Muscle of leg (tissue), 16 donors: ENCODE measurements around the gene SAMD14. TPM values are rescaled to one million over a fixed set of nuclear protein-coding genes. Genes with fewer than 3 reads are reported as not detected.

Experiments used
- DNase-seq: peaks from one replicate; pipeline ENCODE4 v3.0.0; 2013
- H3K27ac ChIP-seq: one replicate; pipeline ENCODE4 v1.5.1; 2013; ENCODE audit warnings: mild to moderate bottlenecking, low read length, control low read depth
- H3K27me3 ChIP-seq: one replicate; pipeline ENCODE4 v1.6.1; 2013; ENCODE audit warnings: low read length; ENCODE audit not compliant: control insufficient read depth, insufficient read depth
- H3K36me3 ChIP-seq: one replicate; pipeline ENCODE4 v1.6.1; 2013; ENCODE audit warnings: low read length; ENCODE audit not compliant: control insufficient read depth, insufficient read depth
- H3K4me1 ChIP-seq: one replicate; pipeline ENCODE4 v1.6.1; 2013; ENCODE audit warnings: low read length; ENCODE audit not compliant: control insufficient read depth, insufficient read depth
- H3K4me3 ChIP-seq: one replicate; pipeline ENCODE4 v1.5.1; 2013; ENCODE audit warnings: low read length, control low read depth
- H3K9me3 ChIP-seq: replicated peaks from 2 replicates; pipeline ENCODE4 v1.6.1; 2013; ENCODE audit warnings: low read depth, low read length; ENCODE audit not compliant: control insufficient read depth
- WGBS: methylation state at CpG from one replicate; pipeline ENCODE4 v1.1.5; 2013; ENCODE audit warnings: missing lambda C conversion rate; ENCODE audit not compliant: insufficient coverage; 5-methylcytosine and 5-hydroxymethylcytosine counted together
- long read RNA-seq, 11 donors: transcript quantifications; one replicate each; lab custom pipeline, GENCODE V29; 2026
- polyA plus RNA-seq, 8 donors: library from polyadenylated mRNA; unstranded; fragments of 120-200 nt; gene quantifications; one replicate each; pipeline versions ENCODE4 v1.2.1 to v1.2.3, GENCODE V29; 2013; ENCODE audit warnings: inconsistent platforms in 1 of 8, low replicate concordance in 1 of 8; ENCODE audit not compliant: insufficient read length in 8 of 8, insufficient read depth in 1 of 8
- total RNA-seq: library from RNA; stranded (reverse); fragments of 120-200 nt; gene quantifications from one replicate; pipeline ENCODE4 v1.2.4, GENCODE V29; 2013

Gene SAMD14
- total RNA-seq (1.5 TPM), polyA plus RNA-seq (10 to 100 TPM in 1 of 8 donors, 1 to 10 TPM in 7; 3.2 to 10.3 (median 5.5) TPM)
- long read RNA-seq, donor 1, full-length matches to known transcripts, result 1 of 1 reads
- long read RNA-seq, donor 1, partial matches to known transcripts, result 0 of 1 reads
- long read RNA-seq, donor 1, other reads (novel, unspliced or antisense), result 0 of 1 reads
- long read RNA-seq, donor 2, result 0 reads
- long read RNA-seq, donor 3, result 0 reads
- long read RNA-seq, donor 4, result 0 reads
- long read RNA-seq, donor 5, partial matches to known transcripts, result 0 of 1 reads
- long read RNA-seq, donor 5, other reads (novel, unspliced or antisense), result 0 of 1 reads
- long read RNA-seq, donor 6, partial matches to known transcripts, result 0 of 1 reads
- long read RNA-seq, donor 6, other reads (novel, unspliced or antisense), result 0 of 1 reads
- long read RNA-seq, donor 7, full-length matches to known transcripts, result 1 of 1 reads
- long read RNA-seq, donor 7, partial matches to known transcripts, result 0 of 1 reads
- long read RNA-seq, donor 7, other reads (novel, unspliced or antisense), result 0 of 1 reads
- long read RNA-seq, donor 8, partial matches to known transcripts, result 0 of 1 reads
- long read RNA-seq, donor 8, other reads (novel, unspliced or antisense), result 0 of 1 reads
- long read RNA-seq, donor 9, result 0 reads
- long read RNA-seq, donor 10, partial matches to known transcripts, result 0 of 3 reads
- long read RNA-seq, donor 10, other reads (novel, unspliced or antisense), result 0 of 3 reads
- long read RNA-seq, donor 11, full-length matches to known transcripts, result 1 of 1 reads
- long read RNA-seq, donor 11, partial matches to known transcripts, result 0 of 1 reads
- long read RNA-seq, donor 11, other reads (novel, unspliced or antisense), result 0 of 1 reads

DNA sequence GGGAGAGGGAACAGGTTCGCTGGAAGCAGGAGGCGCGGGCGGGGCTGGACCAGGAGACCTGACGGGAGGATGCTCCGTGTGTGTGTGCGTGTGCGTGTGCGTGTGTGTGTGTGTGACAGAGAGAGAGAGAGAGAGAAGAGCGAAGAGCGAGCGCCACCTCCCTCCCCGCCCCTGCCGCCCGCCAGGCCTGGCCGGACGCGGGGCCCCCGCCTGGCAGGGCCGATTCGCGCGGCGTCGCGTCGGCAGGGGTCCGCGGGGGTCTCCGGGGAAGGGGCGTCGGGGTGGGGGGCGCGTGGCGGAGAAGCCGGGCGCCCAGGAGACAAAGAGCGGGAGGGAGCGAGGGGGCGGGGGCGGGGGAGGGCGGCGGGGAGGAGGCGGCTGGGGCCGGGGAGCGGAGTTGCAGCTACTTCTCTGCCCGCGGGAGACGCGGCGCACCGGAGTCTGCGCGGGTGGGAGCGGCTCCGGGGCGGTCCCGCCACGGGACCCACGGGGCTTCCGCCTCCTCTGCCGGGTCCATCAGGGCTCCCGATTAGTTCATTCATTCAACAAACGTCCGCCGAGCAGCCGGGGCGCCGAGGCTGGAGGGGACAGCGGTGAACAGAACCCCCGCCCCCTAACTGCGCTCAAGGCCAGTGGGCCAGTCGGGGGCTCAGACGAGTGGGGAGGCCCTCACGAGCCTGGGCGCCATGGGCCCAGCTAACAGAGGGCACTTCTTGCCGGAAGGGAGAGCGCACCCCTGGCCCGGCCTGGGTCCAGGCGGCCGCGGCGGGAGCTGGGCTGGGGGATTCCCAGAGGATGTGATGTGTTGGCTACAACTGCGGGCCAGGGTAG, at the start of gene SAMD14:
Gene SAMD14 (minus strand): TSS at position 433 of the 831 bp plus-strand sequence. CDS start 5,201 bp downstream, outside the sequence.
- Histone ChIP-seq H3K27ac (peak within 1 kb of the TSS; percentile 59), H3K4me3 (peak within 1 kb of the TSS; percentile 48), H3K36me3 (peaks cover 10% of the 10 kb centered on the region), H3K9me3 (no peaks in the 10 kb centered on the region), H3K27me3 (peaks cover 39% of the 10 kb centered on the region), H3K4me1 (peaks cover 30% of the 10 kb centered on the region)
- peak; percentile 78 for DNase-seq
- under 1% methylated on average over 42 of the region's 84 CpGs for WGBS

DNA sequence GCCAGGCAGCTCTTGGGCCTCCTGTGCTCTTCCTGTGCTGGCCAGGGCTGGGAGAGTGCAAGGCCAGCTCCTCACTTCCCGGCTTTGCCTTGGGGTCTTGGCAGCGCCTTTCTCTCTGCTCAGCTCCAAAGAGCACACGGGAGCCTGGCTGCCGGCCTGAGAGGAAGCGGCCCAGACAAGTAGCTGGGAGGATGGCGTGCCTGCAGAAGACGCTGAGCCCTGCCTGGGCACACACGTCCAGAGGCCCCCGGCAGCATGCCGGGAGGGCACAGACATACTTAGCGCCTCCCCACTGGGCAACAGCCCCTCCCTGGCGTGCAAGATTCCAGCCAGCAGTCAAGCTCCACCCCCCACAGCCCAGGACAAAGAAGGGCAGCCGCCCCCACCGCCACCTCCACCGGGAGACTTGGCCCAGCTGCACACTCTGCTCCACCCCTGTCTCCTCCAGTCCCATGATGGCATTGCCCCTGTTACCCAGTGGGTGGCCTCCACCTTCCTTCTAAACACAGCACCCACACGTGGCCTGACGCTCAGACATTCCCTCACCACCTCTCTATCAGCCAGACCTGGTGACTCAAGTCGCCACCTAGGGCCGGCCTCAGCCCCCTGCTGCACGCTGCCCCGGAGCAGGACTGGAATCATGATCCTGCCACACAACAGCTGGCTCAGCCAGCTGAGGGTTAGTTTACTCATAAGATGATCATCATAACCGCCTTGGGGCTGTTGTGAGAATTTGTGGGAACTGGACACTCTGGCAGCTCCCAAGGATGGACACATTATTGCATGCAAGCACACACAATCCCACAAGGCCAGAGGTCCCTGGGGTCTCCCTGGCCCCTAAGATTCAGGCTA, 48.2 kb upstream of the SAMD14 start:
- DNase-seq, result peak; percentile 92

DNA sequence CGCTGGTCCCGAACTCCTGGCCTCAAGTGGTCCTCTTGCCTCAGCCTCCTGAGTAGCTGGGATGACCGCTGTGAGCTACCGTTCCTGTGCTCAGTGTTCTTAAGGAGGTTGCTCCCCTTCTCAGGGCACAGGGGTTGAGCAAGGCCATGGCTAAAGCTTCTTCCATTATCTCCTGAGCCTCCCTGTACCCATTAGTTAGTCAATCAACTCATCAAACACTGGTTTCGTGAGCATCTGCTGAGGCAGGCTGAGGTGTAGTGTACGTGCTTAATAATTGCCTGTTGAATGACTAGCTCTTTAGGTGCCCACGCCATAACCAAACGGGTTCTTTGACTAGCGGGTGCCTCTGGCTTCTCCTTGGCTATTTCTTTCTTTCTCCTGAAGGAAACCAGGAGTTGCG, 47.5 kb upstream of the SAMD14 start:
- WGBS, result 71% methylated on average over 8 of the region's 10 CpGs
- Histone ChIP-seq H3K9me3 (no peaks in the 10 kb centered on the region), H3K36me3 (peaks cover 26% of the 10 kb centered on the region), H3K27ac (peak overlapping the region; percentile 90), H3K4me1 (peaks cover 79% of the 10 kb centered on the region), H3K27me3 (no peaks in the 10 kb centered on the region), H3K4me3 (no peak overlapping the region)
- no peak for DNase-seq

More for the DNA sequence above, 48.2 kb upstream of the SAMD14 start:
- Histone ChIP-seq H3K36me3 (peaks cover 25% of the 10 kb centered on the region), H3K9me3 (no peaks in the 10 kb centered on the region), H3K27ac (peak overlapping the region; percentile 90), H3K4me3 (no peak overlapping the region), H3K27me3 (no peaks in the 10 kb centered on the region), H3K4me1 (peaks cover 76% of the 10 kb centered on the region)
- WGBS, result 2% methylated on average over 17 of the region's 22 CpGs

DNA sequence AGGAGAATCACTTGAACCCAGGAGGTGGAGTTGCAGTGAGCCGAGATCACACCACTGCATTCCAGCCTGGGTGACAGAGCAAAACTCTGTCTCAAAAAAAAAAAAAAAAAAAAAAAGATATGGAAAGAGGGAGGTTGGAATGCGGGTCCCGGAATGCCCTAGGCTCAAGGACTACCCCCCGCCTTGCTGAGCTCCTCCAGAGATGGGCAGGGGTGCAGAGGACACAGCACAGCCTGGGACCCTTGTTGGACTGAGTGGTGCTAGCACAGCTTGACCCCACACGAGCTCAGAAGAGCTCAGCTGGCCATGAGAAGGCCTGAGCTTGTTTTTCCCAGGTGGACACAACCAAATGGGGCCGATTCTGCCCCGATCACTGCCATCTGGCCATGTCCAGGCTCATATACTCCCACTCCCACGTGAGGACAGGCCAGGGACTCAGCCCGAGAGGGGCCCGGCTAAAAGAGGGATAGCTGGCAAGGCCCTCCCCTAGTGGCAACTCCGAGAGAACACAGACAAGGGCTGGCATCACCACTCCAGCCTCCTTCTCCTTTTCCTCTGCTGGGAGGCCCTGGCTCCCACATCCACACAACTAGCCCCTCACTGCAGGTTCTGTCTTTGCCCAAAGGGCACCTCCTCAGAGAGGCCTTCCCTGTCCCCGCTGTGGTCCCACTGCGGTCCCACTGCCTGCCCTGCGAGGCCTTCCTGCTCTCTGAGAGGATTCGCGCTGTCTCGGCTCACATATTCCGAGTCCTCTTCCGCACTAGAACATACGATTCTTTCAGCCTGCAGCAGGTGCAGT, 46.8 kb upstream of the SAMD14 start:
- Histone ChIP-seq H3K27me3 (no peaks in the 10 kb centered on the region), H3K36me3 (peaks cover 31% of the 10 kb centered on the region), H3K4me3 (no peak overlapping the region), H3K4me1 (peaks cover 81% of the 10 kb centered on the region), H3K27ac (peak overlapping the region; percentile 90), H3K9me3 (no peaks in the 10 kb centered on the region)
- DNase-seq, result no peak
- 70% methylated on average over 12 of the region's 20 CpGs for WGBS

DNA sequence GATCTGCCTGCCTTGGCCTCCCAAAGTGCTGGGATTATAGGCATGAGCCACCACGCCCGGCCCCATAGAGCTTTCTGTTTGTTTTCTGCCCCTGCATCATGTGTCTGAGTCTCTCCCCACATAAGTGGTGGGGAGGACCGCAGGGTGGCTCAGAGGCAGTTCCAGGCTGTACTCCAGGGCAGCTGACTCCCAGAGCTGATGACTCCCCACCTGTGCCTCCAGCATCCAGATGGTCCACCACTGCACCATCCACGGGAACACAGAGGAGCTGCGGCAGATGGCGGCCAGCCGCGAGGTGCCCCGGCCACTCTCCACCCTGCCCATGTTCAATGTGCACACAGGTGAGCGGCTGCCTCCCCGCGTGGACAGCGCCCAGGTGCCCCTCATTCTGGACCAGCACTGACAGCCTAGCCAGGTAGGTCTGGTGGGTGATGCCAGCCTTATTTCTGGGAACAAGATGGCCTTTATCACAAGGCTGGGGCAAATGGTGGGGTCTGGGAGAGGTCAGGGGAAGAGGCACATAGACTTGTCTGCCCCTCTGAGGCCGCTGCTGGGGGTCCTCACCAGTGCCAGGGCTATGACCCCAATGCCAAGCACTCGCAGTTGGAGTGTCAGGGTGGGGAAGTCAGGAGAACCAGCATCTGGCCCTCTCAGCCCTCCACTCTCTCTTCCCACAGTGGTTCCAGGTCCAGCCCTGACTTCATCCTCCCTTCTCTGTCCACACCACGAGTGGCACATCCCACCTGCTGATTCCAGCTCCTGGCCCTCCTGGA, 45.3 kb upstream of the SAMD14 start:
- no peak for DNase-seq
- Histone ChIP-seq H3K9me3 (no peaks in the 10 kb centered on the region), H3K27me3 (no peaks in the 10 kb centered on the region), H3K36me3 (peaks cover 41% of the 10 kb centered on the region), H3K4me3 (no peak overlapping the region), H3K4me1 (peaks cover 75% of the 10 kb centered on the region), H3K27ac (peak overlapping the region; percentile 38)
- WGBS, result 91% methylated on average over 7 of the region's 16 CpGs

DNA sequence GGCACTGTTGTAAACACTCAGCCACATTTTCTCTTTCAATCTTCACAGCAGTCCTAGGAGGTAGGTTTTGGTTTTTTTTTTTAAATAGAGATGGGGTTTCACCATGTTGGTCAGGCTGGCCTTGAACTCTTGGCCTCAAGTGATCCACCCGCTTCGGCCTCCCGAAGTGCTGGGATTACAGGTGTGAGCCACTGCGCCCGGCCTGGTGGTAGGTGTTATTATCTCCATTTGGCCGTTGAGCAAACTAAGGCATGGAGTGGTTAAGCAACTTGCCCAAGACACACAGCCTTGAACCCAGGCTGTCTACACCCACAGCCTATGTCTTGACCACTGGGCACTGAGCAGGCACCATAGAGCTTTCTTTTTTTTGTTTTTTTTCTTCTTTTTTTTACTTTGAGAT, 44.5 kb upstream of the SAMD14 start:
- no CpG with 5 or more reads among the region's 6 CpGs for WGBS
- peak overlapping the region; percentile 98 for H3K27ac ChIP-seq
- H3K4me1 ChIP-seq, result peaks cover 78% of the 10 kb centered on the region
- peaks cover 49% of the 10 kb centered on the region for H3K36me3 ChIP-seq
- H3K9me3 ChIP-seq, result no peaks in the 10 kb centered on the region
- H3K4me3 ChIP-seq, result no peak overlapping the region
- no peaks in the 10 kb centered on the region for H3K27me3 ChIP-seq
- DNase-seq, result no peak

DNA sequence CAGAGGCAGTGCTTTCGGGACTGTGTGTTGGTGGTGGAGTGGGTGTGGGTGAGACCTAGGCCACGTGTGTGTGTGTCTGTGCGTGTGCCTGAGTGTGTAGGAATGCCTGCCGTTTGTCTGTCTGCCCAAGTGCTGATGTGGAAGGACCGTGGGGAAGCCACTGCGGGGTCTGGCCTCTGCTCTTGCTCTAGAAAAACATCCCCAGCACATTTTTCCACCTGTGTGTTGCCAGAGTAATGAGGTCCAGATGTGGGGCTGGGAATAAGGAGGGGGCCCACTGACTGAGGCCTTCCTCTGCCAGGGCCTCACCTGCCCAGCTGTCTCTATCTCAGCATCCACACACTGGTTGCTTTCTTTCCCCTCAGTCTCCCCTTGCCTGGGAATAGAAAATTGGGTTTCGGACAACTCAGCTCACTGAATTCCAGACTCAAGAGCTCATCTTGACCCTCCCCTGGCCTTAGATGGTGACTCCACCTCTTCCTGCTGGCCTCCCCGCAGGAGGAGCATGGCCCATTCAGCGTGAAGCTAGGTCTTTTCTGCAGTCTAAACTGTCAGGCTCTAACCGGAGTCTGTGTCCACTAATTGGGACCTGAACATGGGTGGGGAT, 43.5 kb upstream of the SAMD14 start:
- 11% methylated on average over 6 of the region's 10 CpGs for WGBS
- Histone ChIP-seq H3K27me3 (no peaks in the 10 kb centered on the region), H3K36me3 (peaks cover 59% of the 10 kb centered on the region), H3K27ac (peak overlapping the region; percentile 98), H3K4me1 (peaks cover 81% of the 10 kb centered on the region), H3K9me3 (no peaks in the 10 kb centered on the region), H3K4me3 (no peak overlapping the region)
- DNase-seq, result peak; percentile 98

DNA sequence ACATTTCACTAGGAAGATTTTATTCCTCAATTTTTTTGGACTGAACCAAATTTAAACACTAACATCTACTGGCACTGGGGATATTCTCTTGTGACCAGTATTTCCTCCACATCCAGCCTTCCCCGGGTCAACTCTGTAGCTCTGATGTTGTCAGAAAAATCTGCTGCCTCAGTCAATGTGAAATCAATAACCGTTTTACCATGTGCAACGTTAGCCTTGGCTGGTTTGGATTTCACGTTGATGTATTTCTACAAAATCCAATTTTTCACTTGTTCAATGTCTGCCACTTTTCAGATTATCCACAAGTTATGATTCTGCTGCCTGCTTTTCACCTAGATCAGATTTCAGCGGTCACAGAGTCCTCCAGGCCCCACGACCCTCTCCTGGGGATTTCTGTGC, 43.0 kb upstream of the SAMD14 start:
- WGBS, result 19% methylated on average over 6 of the region's 6 CpGs
- DNase-seq, result peak; percentile 80
- H3K27ac ChIP-seq, result peak overlapping the region; percentile 98
- H3K27me3 ChIP-seq, result no peaks in the 10 kb centered on the region
- H3K36me3 ChIP-seq, result peaks cover 64% of the 10 kb centered on the region
- H3K9me3 ChIP-seq, result no peaks in the 10 kb centered on the region
- H3K4me1 ChIP-seq, result peaks cover 81% of the 10 kb centered on the region
- no peak overlapping the region for H3K4me3 ChIP-seq
